ENCODE data around the gene C13orf46. TPM values are rescaled to one million over a fixed set of nuclear protein-coding genes. Genes with fewer than 3 reads are reported as not detected.

Gene C13orf46
- total RNA-seq, 1 donor from 2014 or later: 11.8 TPM

DNA sequence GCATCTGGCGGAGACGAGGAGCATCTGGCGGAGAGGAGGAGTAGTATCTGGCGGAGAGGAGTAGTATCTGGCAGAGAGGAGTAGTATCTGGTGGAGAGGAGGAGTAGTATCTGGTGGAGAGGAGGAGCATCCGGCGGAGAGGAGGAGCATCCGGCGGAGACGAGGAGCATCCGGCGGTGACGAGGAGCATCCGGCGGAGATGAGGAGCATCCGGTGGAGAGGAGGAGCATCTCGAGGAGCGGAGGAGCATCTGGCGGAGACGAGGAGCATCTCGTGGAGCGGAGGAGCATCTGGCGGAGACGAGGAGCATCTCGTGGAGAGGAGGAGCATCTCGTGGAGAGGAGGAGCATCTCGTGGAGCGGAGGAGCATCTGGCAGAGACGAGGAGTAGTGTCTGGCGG lies 18.6 kb downstream of the C13orf46 start:
- no peak for DNase-seq (ENCODE audit: low spot score)

- DNase-seq (ENCODE audit: low spot score): no peak
Observed at GRCh38 chr13:113954046-113954835, 19.6 kb downstream of the C13orf46 start.

DNA sequence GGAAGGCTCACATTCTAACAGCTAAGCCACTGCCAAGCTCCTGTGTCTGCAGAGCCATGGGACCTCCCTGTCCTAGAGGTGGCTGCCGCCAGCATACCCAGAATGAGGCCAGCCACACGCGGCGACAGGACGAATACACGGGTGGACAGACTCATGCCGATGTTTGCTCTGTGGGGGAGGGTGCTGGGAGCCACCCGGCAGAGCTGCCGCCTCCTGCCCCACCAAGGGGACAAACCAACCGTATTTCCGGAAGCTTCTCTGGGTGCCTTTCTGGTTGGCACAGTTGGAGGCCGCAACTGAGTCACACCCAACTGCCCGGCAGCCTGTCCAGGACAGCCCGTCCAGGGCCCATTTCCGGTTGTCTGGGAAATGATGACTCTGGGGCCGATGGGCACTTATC lies 20.3 kb downstream of the C13orf46 start:
- DNase-seq (ENCODE audit: low spot score): no peak

GRCh38 chr13:113952983-113953520 lies 20.8 kb downstream of the C13orf46 start:
- no peak for DNase-seq (ENCODE audit: low spot score)

DNA sequence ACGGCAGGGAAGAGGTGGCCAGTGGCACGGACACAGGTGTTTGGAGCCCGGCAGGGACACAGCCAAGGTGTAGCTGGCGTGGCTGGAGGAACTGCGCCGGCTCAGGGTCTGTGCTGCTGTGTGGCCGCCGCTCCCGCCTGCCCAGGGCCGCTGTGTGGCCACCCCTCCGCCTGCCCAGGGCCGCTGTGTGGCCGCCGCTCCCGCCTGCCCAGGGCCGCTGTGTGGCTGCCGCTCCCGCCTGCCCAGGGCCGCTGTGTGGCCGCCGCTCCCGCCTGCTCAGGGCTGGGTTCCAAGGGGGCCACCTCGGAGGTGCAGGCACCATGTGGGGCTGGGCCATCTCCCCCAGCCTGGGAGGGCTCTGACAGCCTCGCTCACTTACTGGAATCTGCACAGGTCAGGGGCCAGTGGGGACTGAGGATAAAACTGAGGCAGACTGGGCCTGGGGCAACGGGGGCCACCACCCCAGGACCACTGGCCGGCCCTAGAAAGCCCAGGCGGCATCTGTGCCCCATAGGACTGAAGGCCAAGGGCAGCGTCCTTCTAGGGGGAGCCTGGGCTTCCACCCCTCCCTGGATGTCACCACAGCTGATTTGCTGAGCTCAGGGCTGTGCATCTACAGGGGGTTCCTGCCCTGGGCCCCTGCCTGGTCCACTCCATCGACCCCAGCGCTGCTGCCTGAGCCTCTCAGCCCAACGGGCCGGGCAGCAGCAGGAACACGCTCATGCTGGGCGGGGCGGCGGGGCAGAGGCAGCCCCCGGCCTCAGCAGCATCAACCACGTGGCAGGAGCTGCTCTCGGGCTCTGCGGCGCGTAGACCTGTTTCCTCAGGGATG lies 21.5 kb downstream of the C13orf46 start:
- DNase-seq (ENCODE audit: low spot score): no peak

- peak; percentile 76 for DNase-seq (ENCODE audit: low spot score)
Observed at GRCh38 chr13:113951246-113951999, 22.5 kb downstream of the C13orf46 start.

DNA sequence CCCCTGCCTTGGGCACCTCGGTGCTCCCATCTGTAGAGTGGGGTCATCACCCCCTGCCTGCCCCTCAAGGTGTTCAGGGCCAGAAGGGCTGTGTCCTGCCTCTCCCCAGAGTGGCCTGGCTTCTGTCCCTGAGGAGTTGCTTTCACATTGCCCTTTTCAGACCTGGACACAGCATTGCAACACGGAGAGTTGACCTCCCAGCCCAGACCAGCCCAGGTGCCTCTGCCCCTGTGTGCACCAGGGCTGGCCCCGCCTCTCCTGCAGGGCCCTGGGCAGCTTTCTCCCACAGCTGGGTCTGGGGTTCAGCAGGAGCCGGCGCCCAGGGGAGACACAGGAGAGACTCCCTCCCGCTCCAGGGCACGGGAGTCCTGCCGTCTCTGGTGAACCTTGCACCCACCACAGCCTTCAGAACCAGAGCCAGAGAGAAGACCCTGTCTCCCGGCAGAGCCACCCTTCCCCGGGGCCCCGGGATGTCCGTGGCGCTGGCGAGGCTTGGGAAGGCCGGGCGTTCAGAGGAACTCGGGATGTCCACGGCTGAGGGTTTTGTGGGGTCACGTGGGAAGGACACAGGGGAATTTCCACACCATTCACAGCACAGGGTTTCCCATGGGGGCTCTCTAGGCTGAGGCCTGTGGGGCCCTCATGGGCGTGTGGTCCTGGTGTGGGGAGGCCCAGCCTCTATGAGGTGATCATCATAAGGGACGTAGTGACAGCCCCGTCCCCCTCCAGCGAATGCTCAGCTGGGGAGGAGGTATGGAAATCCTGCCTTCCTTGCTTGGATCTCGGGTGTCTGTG lies 23.2 kb downstream of the C13orf46 start:
- DNase-seq (ENCODE audit: low spot score): no peak

- no peak for DNase-seq (ENCODE audit: low spot score)
Observed at GRCh38 chr13:113949546-113949945, 24.3 kb downstream of the C13orf46 start.

DNA sequence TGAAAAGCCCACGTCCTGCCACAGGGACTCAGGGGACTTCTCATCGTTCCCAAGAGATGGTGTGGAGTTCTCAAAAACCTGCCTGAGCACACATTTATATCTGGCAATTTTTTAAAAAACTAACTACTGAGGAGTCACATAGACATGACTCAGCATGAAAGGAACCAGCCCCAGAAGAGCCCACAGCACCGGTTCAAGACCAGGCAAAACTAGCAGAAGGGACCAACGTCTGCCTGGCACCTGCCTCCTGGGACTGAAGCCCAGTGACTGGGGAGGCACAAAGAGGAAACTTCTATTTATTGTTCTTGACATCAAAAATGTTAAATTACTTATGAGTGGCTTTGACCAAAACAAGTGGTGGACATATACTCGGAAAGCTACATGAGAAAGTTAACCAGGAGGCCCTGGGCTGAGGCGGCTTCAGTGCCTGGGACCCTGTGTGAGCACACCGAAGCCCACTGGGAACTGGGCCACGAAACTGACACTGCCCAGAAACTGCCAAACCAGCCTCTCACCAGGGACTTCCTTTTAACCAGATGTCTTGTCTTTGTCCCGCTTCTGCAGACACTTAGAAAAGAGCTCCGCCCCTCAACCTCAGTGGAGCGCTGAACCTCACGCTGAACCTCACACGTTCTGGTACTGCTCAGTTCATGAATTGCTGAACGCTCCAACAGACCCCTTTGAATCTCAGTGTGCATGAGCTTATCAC lies 25.7 kb downstream of the C13orf46 start:
- no peak for DNase-seq (ENCODE audit: low spot score)

GRCh38 chr13:113947311-113948033 lies 26.4 kb downstream of the C13orf46 start:
- peak; percentile 51 for DNase-seq (ENCODE audit: low spot score)

- no peak for DNase-seq (ENCODE audit: low spot score)
Observed at GRCh38 chr13:113946409-113947181, 27.3 kb downstream of the C13orf46 start.

DNA sequence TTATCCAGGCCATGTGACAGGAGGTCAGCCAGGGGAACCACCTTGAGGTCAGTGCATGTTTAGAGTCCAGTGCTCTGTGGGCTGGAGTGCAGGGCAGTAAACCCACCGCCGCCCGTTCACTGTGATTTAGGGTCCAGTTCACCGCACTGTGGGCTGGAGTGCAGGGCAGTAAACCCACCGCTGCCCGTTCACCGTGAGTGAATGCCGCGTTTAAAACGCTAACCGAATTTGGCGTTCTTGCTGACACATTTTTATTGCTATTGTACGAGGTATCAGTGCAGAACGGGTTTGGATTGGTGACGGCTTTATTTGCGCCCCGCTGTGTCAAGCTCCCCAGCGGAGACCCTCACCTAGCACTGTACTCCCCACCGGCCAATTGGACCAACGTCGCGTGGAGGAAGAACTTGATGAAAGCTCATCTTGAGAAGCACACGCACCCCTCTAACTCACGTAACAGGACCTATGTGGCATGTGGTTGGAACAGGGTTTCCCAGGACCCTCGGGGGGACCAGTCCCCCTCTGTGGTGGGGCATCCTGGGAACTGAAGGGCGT lies 27.9 kb downstream of the C13orf46 start:
- no peak for DNase-seq (ENCODE audit: low spot score)

GRCh38 chr13:113943821-113944565 lies 29.9 kb downstream of the C13orf46 start:
- DNase-seq (ENCODE audit: low spot score): no peak

DNA sequence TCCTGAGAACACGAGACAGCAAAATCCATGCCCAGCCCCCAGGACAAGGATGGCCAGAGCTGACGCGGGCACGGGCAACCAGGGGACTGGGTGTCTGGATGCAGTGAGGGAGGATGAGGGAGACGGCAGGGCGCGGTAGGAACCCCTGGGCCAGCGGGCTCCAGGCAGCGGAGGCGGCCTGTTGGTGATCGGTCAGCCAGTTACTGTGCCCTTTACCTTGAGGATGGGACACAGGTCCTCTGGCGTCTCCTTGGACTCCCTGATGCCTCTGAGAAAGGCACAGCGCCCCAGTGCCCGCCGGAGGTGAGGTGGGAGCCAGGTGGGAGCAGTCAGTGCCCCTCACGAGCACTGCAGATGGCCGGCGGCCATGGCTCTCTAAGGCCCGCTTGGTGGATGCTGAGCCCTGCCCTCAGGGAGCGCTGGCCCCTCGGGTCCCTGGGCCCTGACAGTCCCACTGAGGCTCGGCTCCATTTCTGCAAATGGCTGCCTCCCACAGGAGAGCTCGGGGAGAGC lies 31.2 kb downstream of the C13orf46 start:
- no peak for DNase-seq (ENCODE audit: low spot score)

- no peak for DNase-seq (ENCODE audit: low spot score)
Observed at GRCh38 chr13:113941571-113942191, 32.2 kb downstream of the C13orf46 start.

DNA sequence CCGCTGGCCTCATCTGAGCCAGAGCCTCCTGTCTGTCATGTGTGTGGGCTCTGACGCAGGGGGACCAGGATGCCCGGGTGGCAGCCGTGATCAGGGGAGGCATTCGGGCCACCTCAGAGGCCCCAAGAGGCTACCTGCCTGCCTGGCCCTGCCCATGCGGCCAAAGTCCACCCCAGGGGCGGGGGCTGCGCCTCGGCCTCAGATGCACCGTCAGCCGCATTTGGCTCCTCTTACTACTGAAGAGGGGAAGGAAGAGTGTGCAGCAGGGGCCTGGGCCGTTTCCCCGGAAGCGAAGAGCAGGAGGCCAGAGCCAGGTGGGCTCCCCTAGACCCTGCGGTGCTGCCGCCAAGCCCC lies 34.0 kb downstream of the C13orf46 start:
- no peak for DNase-seq (ENCODE audit: low spot score)

Data from mucosa of gallbladder (tissue), 1 donor.